ENCODE data around the gene STRN3. TPM values are rescaled to one million over a fixed set of nuclear protein-coding genes. Genes with fewer than 3 reads are reported as not detected.

STRN3 gene
- total RNA-seq, 1 experiment from 2014 or later, result 52.1 TPM

DNA sequence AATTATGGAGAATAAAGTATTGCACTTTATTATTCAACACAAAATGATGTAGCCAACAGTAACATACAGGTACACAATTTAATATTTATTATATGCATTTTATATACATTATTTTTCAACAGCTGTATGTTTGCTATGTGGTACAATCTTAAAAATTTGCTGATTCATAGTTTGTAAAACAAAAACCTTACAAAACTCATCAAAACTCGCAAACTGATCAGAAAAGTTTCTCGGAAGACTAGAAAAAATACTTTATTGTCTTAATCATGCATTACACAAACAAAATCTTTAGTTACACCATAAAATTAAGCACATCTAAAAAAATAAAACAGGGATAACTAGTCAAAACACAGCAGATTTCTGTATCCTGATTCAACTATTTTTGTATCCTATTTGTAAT is 132.4 kb downstream of the STRN3 start:
- no peak overlapping the region for H3K18ac ChIP-seq (ENCODE audit: insufficient read length, low read depth, low read length)
- no peak overlapping the region for H2BK12ac ChIP-seq (ENCODE audit: insufficient read length, low read depth, low read length)
- H3K4me2 ChIP-seq (ENCODE audit: insufficient read depth, insufficient read length, low read length), result no peak overlapping the region
- H3K79me2 ChIP-seq (ENCODE audit: insufficient read depth, low read length), result no peaks in the 10 kb centered on the region
- H3K23me2 ChIP-seq (ENCODE audit: insufficient read length, low read depth, low read length, poor library complexity, severe bottlenecking), result no peaks in the 10 kb centered on the region
- no peak overlapping the region for H4K91ac ChIP-seq (ENCODE audit: insufficient read length, low read depth, low read length)
- H2BK20ac ChIP-seq (ENCODE audit: low read depth, low read length, poor library complexity, severe bottlenecking), result no peak overlapping the region
- no peak overlapping the region for H4K5ac ChIP-seq (ENCODE audit: insufficient read length, low read depth, low read length)
- no peak overlapping the region for H4K8ac ChIP-seq (replicated peaks; ENCODE audit: insufficient read length, low read depth, low read length)
- H3K4me1 Mint-ChIP-seq, result peaks cover 2 to 3% of the 10 kb centered on the region in 2 experiments; a peak in 2 of 4 replicates
- no peaks in the 10 kb centered on the region for H3K27me3 Mint-ChIP-seq (ENCODE audit: low read depth)
- no peak overlapping the region for H3K56ac ChIP-seq (ENCODE audit: insufficient read length, low read depth, low read length)
- no peaks in the 10 kb centered on the region for H3K79me1 ChIP-seq (ENCODE audit: insufficient read depth, low read depth, low read length, poor library complexity, severe bottlenecking)
- TF ChIP-seq, protein P1, sequence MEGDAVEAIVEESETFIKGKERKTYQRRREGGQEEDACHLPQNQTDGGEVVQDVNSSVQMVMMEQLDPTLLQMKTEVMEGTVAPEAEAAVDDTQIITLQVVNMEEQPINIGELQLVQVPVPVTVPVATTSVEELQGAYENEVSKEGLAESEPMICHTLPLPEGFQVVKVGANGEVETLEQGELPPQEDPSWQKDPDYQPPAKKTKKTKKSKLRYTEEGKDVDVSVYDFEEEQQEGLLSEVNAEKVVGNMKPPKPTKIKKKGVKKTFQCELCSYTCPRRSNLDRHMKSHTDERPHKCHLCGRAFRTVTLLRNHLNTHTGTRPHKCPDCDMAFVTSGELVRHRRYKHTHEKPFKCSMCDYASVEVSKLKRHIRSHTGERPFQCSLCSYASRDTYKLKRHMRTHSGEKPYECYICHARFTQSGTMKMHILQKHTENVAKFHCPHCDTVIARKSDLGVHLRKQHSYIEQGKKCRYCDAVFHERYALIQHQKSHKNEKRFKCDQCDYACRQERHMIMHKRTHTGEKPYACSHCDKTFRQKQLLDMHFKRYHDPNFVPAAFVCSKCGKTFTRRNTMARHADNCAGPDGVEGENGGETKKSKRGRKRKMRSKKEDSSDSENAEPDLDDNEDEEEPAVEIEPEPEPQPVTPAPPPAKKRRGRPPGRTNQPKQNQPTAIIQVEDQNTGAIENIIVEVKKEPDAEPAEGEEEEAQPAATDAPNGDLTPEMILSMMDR (conservative IDR thresholded peaks at IDR 0.05), result no peak
- H3K9ac ChIP-seq (ENCODE audit: extremely low read depth, insufficient read length, low read length), result no peak overlapping the region
- H3K14ac ChIP-seq (ENCODE audit: insufficient read depth, low read length), result no peak overlapping the region
- no peak overlapping the region for H3K4ac ChIP-seq (ENCODE audit: low read depth, low read length)
- no peak for DNase-seq
- H3K4me1 ChIP-seq (ENCODE audit: insufficient read depth, low read length), result no peaks in the 10 kb centered on the region
- WGBS (ENCODE audit: extremely low coverage, insufficient read length, low lambda C conversion rate), result no CpG with 5 or more reads among the region's 2 CpGs
- H2BK5ac ChIP-seq (ENCODE audit: insufficient read length, low read length), result no peak overlapping the region
- H3K27me3 ChIP-seq (ENCODE audit: insufficient read depth, low read length), result no peaks in the 10 kb centered on the region
- no peak overlapping the region for H2AFZ ChIP-seq (ENCODE audit: low read length)
- no peaks in the 10 kb centered on the region for H4K20me1 ChIP-seq (ENCODE audit: control insufficient read depth, insufficient read depth, insufficient read length)
- no peaks in the 10 kb centered on the region for H3K9me3 Mint-ChIP-seq
- peaks cover 10 to 31% (median 25%) of the 10 kb centered on the region in 3 experiments; a peak in 6 of 7 replicates for H3K36me3 Mint-ChIP-seq (ENCODE audit: insufficient read depth in 1 of 3, low read depth in 3 of 3)
- no peak overlapping the region for H3K27ac ChIP-seq (ENCODE audit: insufficient read length, low read depth, low read length)
- H3K9me3 ChIP-seq (ENCODE audit: control insufficient read depth, low read depth, low read length), result no peaks in the 10 kb centered on the region
- H3K27ac Mint-ChIP-seq, result no peak overlapping the region
- no peak overlapping the region for H2AK5ac ChIP-seq (ENCODE audit: insufficient read length, low read length)
- no peak overlapping the region for H3K4me3 Mint-ChIP-seq
- no peak overlapping the region for H2BK15ac ChIP-seq (ENCODE audit: low read depth, low read length)
- no peak overlapping the region for H3T11ph ChIP-seq (ENCODE audit: low read length)
- H3K23ac ChIP-seq (ENCODE audit: insufficient read length, low read depth, low read length), result no peak overlapping the region
- no peak overlapping the region for H2BK120ac ChIP-seq (ENCODE audit: low read depth, low read length, poor library complexity, severe bottlenecking)

All from H9 (cell line).